ENCODE data around the gene PTPRN2.
"Not testable (repeated sequence)": the region's sequence is repeated elsewhere in the genome, so short reads cannot be mapped to it uniquely, and the experiment has no call there.

The PTPRN2 gene

GRCh38 chr7:158361326-158361946, 226.2 kb downstream of the PTPRN2 start:
- DNase-seq = no peak

- DNase-seq = no peak
Observed at GRCh38 chr7:158358926-158359645, 228.5 kb downstream of the PTPRN2 start.

GRCh38 chr7:158357898-158358821, 229.5 kb downstream of the PTPRN2 start:
- no peak for DNase-seq

GRCh38 chr7:158357106-158357897, 230.3 kb downstream of the PTPRN2 start:
- no peak for DNase-seq

GRCh38 chr7:158356454-158356853, 231.2 kb downstream of the PTPRN2 start:
- DNase-seq = no peak

- no peak for DNase-seq
Observed at GRCh38 chr7:158355456-158356065, 232.1 kb downstream of the PTPRN2 start.

GRCh38 chr7:158354861-158355260, 232.8 kb downstream of the PTPRN2 start:
- no peak for DNase-seq

GRCh38 chr7:158353606-158354570, 233.7 kb downstream of the PTPRN2 start:
- DNase-seq = no peak

GRCh38 chr7:158351899-158352729, 235.5 kb downstream of the PTPRN2 start:
- DNase-seq = not testable (repeated sequence)

- no peak for DNase-seq
Observed at GRCh38 chr7:158351481-158351880, 236.1 kb downstream of the PTPRN2 start.

GRCh38 chr7:158351051-158351450, 236.6 kb downstream of the PTPRN2 start:
- DNase-seq = no peak

GRCh38 chr7:158350166-158350900, 237.3 kb downstream of the PTPRN2 start:
- no peak for DNase-seq

GRCh38 chr7:158348446-158348845, 239.2 kb downstream of the PTPRN2 start:
- DNase-seq = no peak

GRCh38 chr7:158348039-158348438, 239.6 kb downstream of the PTPRN2 start:
- DNase-seq = not testable (repeated sequence)

GRCh38 chr7:158345731-158346130, 241.9 kb downstream of the PTPRN2 start:
- DNase-seq = no peak

GRCh38 chr7:158344706-158345300, 242.8 kb downstream of the PTPRN2 start:
- DNase-seq = no peak

- DNase-seq = no peak
Observed at GRCh38 chr7:158343936-158344455, 243.6 kb downstream of the PTPRN2 start.

- no peak for DNase-seq
Observed at GRCh38 chr7:158343526-158343925, 244.1 kb downstream of the PTPRN2 start.

GRCh38 chr7:158341097-158341496, 246.5 kb downstream of the PTPRN2 start:
- DNase-seq = not testable (repeated sequence)
